Naive thymus-derived CD4-positive, alpha-beta T cell (primary cell): ENCODE measurements around the gene RAD52. TPM values are rescaled to one million over a fixed set of nuclear protein-coding genes. Genes with fewer than 3 reads are reported as not detected.

ENCODE experiments used
- ATAC-seq: fragments of 150-1000 bp; cut with Tn5 transposase; 2 replicates; pipeline ENCODE4 v1.10.0; 2021; ENCODE audit warnings: mild to moderate bottlenecking, moderate library complexity
- CTCF ChIA-PET: fragments of 350-600 bp; sonication (Branson Sonifier 250); formaldehyde crosslinking; loops from one replicate; lab custom pipeline; 2021; ENCODE audit warnings: antibody characterized with exemption; lab: Charles Lee
- POLR2A ChIA-PET: fragments of 350-600 bp; sonication (Branson Sonifier 250); formaldehyde crosslinking; loops from one replicate; lab custom pipeline; 2021; ENCODE audit warnings: antibody characterized with exemption, inconsistent platforms; lab: Charles Lee
- DNase-seq, 9 donors: peaks; one replicate each; pipeline versions ENCODE4 v3.0.0 to v3.0.0-alpha.2; 2020 to 2022; ENCODE audit warnings: mixed read lengths in 1 of 9
- H3K27ac ChIP-seq: one replicate; pipeline ENCODE4 v1.7.0; 2013; ENCODE audit warnings: mild to moderate bottlenecking, low read depth, low read length, moderate library complexity
- H3K27me3 ChIP-seq, 2 donors: one replicate each; pipeline ENCODE4 v1.7.0; 2013; ENCODE audit warnings: low read length in 2 of 2, mild to moderate bottlenecking in 2 of 2, moderate library complexity in 2 of 2; ENCODE audit not compliant: control insufficient read depth in 2 of 2, insufficient read depth in 2 of 2
- H3K36me3 ChIP-seq, 3 experiments: 1 replicate in 2 of 3; 2 replicates in 1 of 3; pipeline ENCODE4 v1.7.0; 2013; ENCODE audit warnings: low read length in 3 of 3, mild to moderate bottlenecking in 3 of 3, moderate library complexity in 1 of 3; ENCODE audit not compliant: insufficient read depth in 3 of 3, control insufficient read depth in 2 of 3
- H3K4me1 ChIP-seq, 2 donors: one replicate each; pipeline ENCODE4 v1.7.0; 2013; ENCODE audit warnings: low read length in 2 of 2, mild to moderate bottlenecking in 2 of 2, moderate library complexity in 1 of 2; ENCODE audit not compliant: control insufficient read depth in 2 of 2, insufficient read depth in 2 of 2
- H3K4me3 ChIP-seq: 2 replicates; pipeline ENCODE4 v1.7.0; 2013; ENCODE audit warnings: mild to moderate bottlenecking, low read length
- H3K9me3 ChIP-seq, 3 experiments: 1 replicate in 2 of 3; 2 replicates in 1 of 3; pipeline ENCODE4 v1.7.0; 2013; ENCODE audit warnings: low read length in 3 of 3; ENCODE audit not compliant: control insufficient read depth in 2 of 3
- H3K27ac Mint-ChIP-seq, 9 donors: one replicate each; pipeline ENCODE4 v1.8.0; 2020 to 2022; ENCODE audit warnings: mixed read lengths in 9 of 9, mild to moderate bottlenecking in 8 of 9, moderate library complexity in 5 of 9, inconsistent platforms in 2 of 9
- H3K27me3 Mint-ChIP-seq, 5 donors: one replicate each; pipeline ENCODE4 v1.8.0; 2021 to 2022; ENCODE audit warnings: mixed read lengths in 5 of 5, mild to moderate bottlenecking in 1 of 5
- H3K36me3 Mint-ChIP-seq, 5 donors: one replicate each; pipeline ENCODE4 v1.8.0; 2020 to 2022; ENCODE audit warnings: mixed read lengths in 5 of 5, mild to moderate bottlenecking in 3 of 5, inconsistent platforms in 1 of 5
- H3K4me1 Mint-ChIP-seq, 7 donors: one replicate each; pipeline ENCODE4 v1.8.0; 2020 to 2022; ENCODE audit warnings: mixed read lengths in 7 of 7, mild to moderate bottlenecking in 3 of 7, inconsistent platforms in 1 of 7
- H3K4me3 Mint-ChIP-seq, 10 donors: one replicate each; pipeline ENCODE4 v1.8.0; 2020 to 2022; ENCODE audit warnings: mild to moderate bottlenecking in 10 of 10, mixed read lengths in 10 of 10, moderate library complexity in 6 of 10, inconsistent platforms in 2 of 10
- H3K9me3 Mint-ChIP-seq, 11 donors: one replicate each; pipeline ENCODE4 v1.8.0; 2020 to 2022; ENCODE audit warnings: mixed read lengths in 11 of 11, mild to moderate bottlenecking in 4 of 11, inconsistent platforms in 1 of 11, moderate library complexity in 1 of 11
- intact Hi-C, 2 donors: fragments of 100-400 bp; cut with micrococcal nuclease; formaldehyde crosslinking; loops; one replicate each; pipeline ENCODE4 v1.15.1; 2023
- polyA plus RNA-seq, 2 donors: library from polyadenylated mRNA; unstranded; fragments of 300-500 nt; fragmentation: Illumina TruSeq; gene quantifications; one replicate each; pipeline ENCODE4 v1.2.3, GENCODE V29; 2021
- total RNA-seq, 6 experiments: library from RNA in 5 of 6; stranded (reverse) in 5 of 6; gene quantifications; 1 replicate in 5 of 6; 2 replicates in 1 of 6; pipeline ENCODE4 v1.2.3 and lab custom pipeline; 2021 to 2026

The RAD52 gene
- total and polyA plus RNA-seq, 7 experiments from 2014 or later, result 2.8 to 34.9 (median 17.8) TPM

GRCh38 chr12:931060-931459 lies 18.4 kb downstream of the RAD52 start:
- H3K27ac Mint-ChIP-seq, result peak overlapping the region in 1 of 9 donors; percentile 42
- DNase-seq, result no peak
- H3K27me3 ChIP-seq, result no peaks in the 10 kb centered on the region
- H3K4me1 ChIP-seq, result no peaks in the 10 kb centered on the region
- no peak overlapping the region for H3K27ac ChIP-seq
- H3K36me3 Mint-ChIP-seq, result peaks cover 4 to 37% (median 15%) of the 10 kb centered on the region in 5 donors
- POLR2A ChIA-PET, result no interaction called here
- H3K27me3 Mint-ChIP-seq, result no peaks in the 10 kb centered on the region
- peaks cover 5 to 53% (median 16%) of the 10 kb centered on the region in 3 experiments for H3K36me3 ChIP-seq
- no peaks in the 10 kb centered on the region for H3K9me3 ChIP-seq
- no peaks in the 10 kb centered on the region for H3K9me3 Mint-ChIP-seq
- H3K4me1 Mint-ChIP-seq, result peaks cover 0 to 4% (median 0%) of the 10 kb centered on the region in 7 donors
- no peak overlapping the region for H3K4me3 Mint-ChIP-seq
- intact Hi-C loops, result no loop called here
- no peak overlapping the region for H3K4me3 ChIP-seq
- CTCF ChIA-PET, result no interaction called here
- no peak for ATAC-seq

- Histone ChIP-seq H3K4me3 (no peak overlapping the region), H3K4me1 (no peaks in the 10 kb centered on the region), H3K27me3 (no peaks in the 10 kb centered on the region), H3K27ac (no peak overlapping the region), H3K9me3 (no peaks in the 10 kb centered on the region), H3K36me3 (peaks cover 10 to 62% (median 19%) of the 10 kb centered on the region in 3 experiments)
- Mint-ChIP-seq H3K9me3 (no peaks in the 10 kb centered on the region), H3K4me1 (no peaks in the 10 kb centered on the region), H3K27ac (peak overlapping the region in 1 of 9 donors; percentile 49), H3K36me3 (peaks cover 12 to 53% (median 21%) of the 10 kb centered on the region in 5 donors), H3K27me3 (no peaks in the 10 kb centered on the region), H3K4me3 (peak overlapping the region in 1 of 10 donors; percentile 17)
- ChIA-PET POLR2A (no interaction called here), CTCF (no interaction called here)
- intact Hi-C loops, result no loop called here
- DNase-seq (no peak), ATAC-seq (no peak)
Measured at GRCh38 chr12:926641-927040, 22.9 kb downstream of the RAD52 start.

- no peaks in the 10 kb centered on the region for H3K27me3 Mint-ChIP-seq
- Histone ChIP-seq H3K36me3 (peaks cover 7 to 39% (median 10%) of the 10 kb centered on the region in 3 experiments), H3K9me3 (no peaks in the 10 kb centered on the region), H3K4me1 (no peaks in the 10 kb centered on the region), H3K4me3 (no peak overlapping the region), H3K27me3 (no peaks in the 10 kb centered on the region), H3K27ac (no peak overlapping the region)
- DNase-seq (no peak), ATAC-seq (no peak)
- H3K9me3 Mint-ChIP-seq, result no peaks in the 10 kb centered on the region
- H3K4me1 Mint-ChIP-seq, result peaks cover 6 to 20% (median 9%) of the 10 kb centered on the region in 7 donors
- ChIA-PET POLR2A (no interaction called here), CTCF (interaction anchor here (0.6 kb wide), 1 partner anchor 108 kb away, joined by 3 read pairs; no protein-coding TSS in a partner anchor)
- H3K4me3 Mint-ChIP-seq, result no peak overlapping the region
- H3K27ac Mint-ChIP-seq, result peak overlapping the region in 7 of 9 donors; percentile 14 to 78 (median 56)
- intact Hi-C loops, result no loop called here
- H3K36me3 Mint-ChIP-seq, result peaks cover 18 to 48% (median 31%) of the 10 kb centered on the region in 5 donors
Measured at GRCh38 chr12:922285-922684, 27.2 kb downstream of the RAD52 start.

GRCh38 chr12:920676-921075 lies 28.8 kb downstream of the RAD52 start:
- Mint-ChIP-seq H3K9me3 (peaks cover 0 to 7% (median 0%) of the 10 kb centered on the region in 11 donors), H3K4me1 (peaks cover 10 to 34% (median 19%) of the 10 kb centered on the region in 7 donors), H3K36me3 (peaks cover 14 to 44% (median 31%) of the 10 kb centered on the region in 5 donors), H3K27me3 (no peaks in the 10 kb centered on the region), H3K4me3 (peak overlapping the region in 3 of 10 donors; percentile 32 to 42 (median 32)), H3K27ac (peak overlapping the region; percentile 14 to 87 (median 75))
- Histone ChIP-seq H3K27ac (no peak overlapping the region), H3K27me3 (no peaks in the 10 kb centered on the region), H3K4me3 (no peak overlapping the region), H3K36me3 (peaks cover 4 to 38% (median 5%) of the 10 kb centered on the region in 3 experiments), H3K9me3 (no peaks in the 10 kb centered on the region), H3K4me1 (no peaks in the 10 kb centered on the region)
- DNase-seq, result no peak
- no peak for ATAC-seq
- ChIA-PET CTCF (no interaction called here), POLR2A (no interaction called here)
- intact Hi-C loops, result no loop called here

- H3K4me3 Mint-ChIP-seq, result peak overlapping the region in 6 of 10 donors; percentile 3 to 77 (median 54)
- ATAC-seq (no peak), DNase-seq (no peak)
- no peaks in the 10 kb centered on the region for H3K27me3 ChIP-seq
- H3K27ac ChIP-seq, result no peak overlapping the region
- no peaks in the 10 kb centered on the region for H3K27me3 Mint-ChIP-seq
- CTCF ChIA-PET, result no interaction called here
- H3K9me3 Mint-ChIP-seq, result peaks cover 0 to 7% (median 0%) of the 10 kb centered on the region in 11 donors
- H3K4me1 ChIP-seq, result peaks cover 0 to 6% of the 10 kb centered on the region in 2 donors
- peaks cover 19 to 48% (median 31%) of the 10 kb centered on the region in 7 donors for H3K4me1 Mint-ChIP-seq
- no peak overlapping the region for H3K4me3 ChIP-seq
- POLR2A ChIA-PET, result no interaction called here
- peaks cover 12 to 48% (median 30%) of the 10 kb centered on the region in 5 donors for H3K36me3 Mint-ChIP-seq
- intact Hi-C loops, result no loop called here
- H3K27ac Mint-ChIP-seq, result peak overlapping the region; percentile 51 to 89 (median 78)
- H3K9me3 ChIP-seq, result no peaks in the 10 kb centered on the region
- H3K36me3 ChIP-seq, result peaks cover 16 to 61% (median 18%) of the 10 kb centered on the region in 3 experiments
Measured at GRCh38 chr12:916712-917445, 32.6 kb downstream of the RAD52 start.

GRCh38 chr12:916240-916639 lies 33.3 kb downstream of the RAD52 start:
- intact Hi-C loops, result no loop called here
- peak; percentile 41 for ATAC-seq
- Histone ChIP-seq H3K9me3 (no peaks in the 10 kb centered on the region), H3K4me3 (no peak overlapping the region), H3K4me1 (peaks cover 0 to 6% of the 10 kb centered on the region in 2 donors), H3K27me3 (no peaks in the 10 kb centered on the region), H3K27ac (no peak overlapping the region), H3K36me3 (peaks cover 18 to 65% (median 19%) of the 10 kb centered on the region in 3 experiments)
- peaks cover 19 to 45% (median 31%) of the 10 kb centered on the region in 7 donors for H3K4me1 Mint-ChIP-seq
- no peaks in the 10 kb centered on the region for H3K27me3 Mint-ChIP-seq
- H3K36me3 Mint-ChIP-seq, result peaks cover 12 to 48% (median 29%) of the 10 kb centered on the region in 5 donors
- peaks cover 0 to 7% (median 0%) of the 10 kb centered on the region in 11 donors for H3K9me3 Mint-ChIP-seq
- CTCF ChIA-PET, result no interaction called here
- peak overlapping the region in 9 of 10 donors; percentile 52 to 77 (median 69) for H3K4me3 Mint-ChIP-seq
- POLR2A ChIA-PET, result interaction anchor here (0.6 kb wide), 1 partner anchor 119 kb away, joined by 3 read pairs; no protein-coding TSS in a partner anchor
- peak overlapping the region; percentile 72 to 94 (median 86) for H3K27ac Mint-ChIP-seq
- DNase-seq, result peak in 8 of 9 donors; percentile 2 to 36 (median 26)
